Stimulated activated CD4-positive, alpha-beta T cell treated with anti-CD3 and anti-CD28 coated beads, Interleukin-2, amount 100 ng/mL, for 4 hours (primary cell): ENCODE data around the gene FAM228B.

ENCODE experiments used
- DNase-seq: peaks from one replicate; pipeline ENCODE4 v3.0.0-alpha.2; 2020; ENCODE audit warnings: low read depth

FAM228B gene

GRCh38 chr2:24204505-24204904 is 81.2 kb downstream of the FAM228B start:
- DNase-seq: no peak

- no peak for DNase-seq
Observed at GRCh38 chr2:24205131-24205530, 81.9 kb downstream of the FAM228B start.

- no peak for DNase-seq
Observed at GRCh38 chr2:24206242-24206641, 83.0 kb downstream of the FAM228B start.

GRCh38 chr2:24206714-24207113 is 83.4 kb downstream of the FAM228B start:
- no peak for DNase-seq

GRCh38 chr2:24207359-24207758 is 84.1 kb downstream of the FAM228B start:
- no peak for DNase-seq

GRCh38 chr2:24208490-24208889 is 85.2 kb downstream of the FAM228B start:
- DNase-seq: no peak

- DNase-seq: no peak
Observed at GRCh38 chr2:24209389-24210105, 86.3 kb downstream of the FAM228B start.

GRCh38 chr2:24210106-24210455 is 86.8 kb downstream of the FAM228B start:
- DNase-seq: no peak

GRCh38 chr2:24210723-24211122 is 87.5 kb downstream of the FAM228B start:
- no peak for DNase-seq

- no peak for DNase-seq
Observed at GRCh38 chr2:24211408-24211807, 88.1 kb downstream of the FAM228B start.

GRCh38 chr2:24214880-24215279 is 91.6 kb downstream of the FAM228B start:
- no peak for DNase-seq
